ENCODE measurements around the gene DAZL. TPM values are rescaled to one million over a fixed set of nuclear protein-coding genes. Genes with fewer than 3 reads are reported as not detected.

DAZL gene
- total RNA-seq, 1 experiment from 2014 or later: 21.2 TPM

GRCh38 chr3:16589867-16590624 lies 15.2 kb downstream of the DAZL start:
- Histone ChIP-seq H3K4me2 (ENCODE audit: insufficient read depth, insufficient read length, low read length) (no peak overlapping the region), H4K20me1 (ENCODE audit: control insufficient read depth, insufficient read depth, insufficient read length) (no peaks in the 10 kb centered on the region), H2BK12ac (ENCODE audit: insufficient read length, low read depth, low read length) (no peak overlapping the region), H2BK20ac (ENCODE audit: low read depth, low read length, poor library complexity, severe bottlenecking) (no peak overlapping the region), H3K18ac (ENCODE audit: insufficient read length, low read depth, low read length) (no peak overlapping the region), H3K9me3 (ENCODE audit: control insufficient read depth, low read depth, low read length) (no peaks in the 10 kb centered on the region), H3K79me1 (ENCODE audit: insufficient read depth, low read depth, low read length, poor library complexity, severe bottlenecking) (no peaks in the 10 kb centered on the region), H2BK5ac (ENCODE audit: insufficient read length, low read length) (no peak overlapping the region), H4K5ac (ENCODE audit: insufficient read length, low read depth, low read length) (no peak overlapping the region), H2AFZ (ENCODE audit: low read length) (no peak overlapping the region), H3T11ph (ENCODE audit: low read length) (no peak overlapping the region), H4K91ac (ENCODE audit: insufficient read length, low read depth, low read length) (no peak overlapping the region), H3K9ac (ENCODE audit: extremely low read depth, insufficient read length, low read length) (no peak overlapping the region), H3K4ac (ENCODE audit: low read depth, low read length) (no peak overlapping the region), H2AK5ac (ENCODE audit: insufficient read length, low read length) (no peak overlapping the region), H3K23ac (ENCODE audit: insufficient read length, low read depth, low read length) (no peak overlapping the region), H3K27me3 (ENCODE audit: insufficient read depth, low read length) (no peaks in the 10 kb centered on the region), H3K23me2 (ENCODE audit: insufficient read length, low read depth, low read length, poor library complexity, severe bottlenecking) (no peaks in the 10 kb centered on the region), H3K4me1 (ENCODE audit: insufficient read depth, low read length) (no peaks in the 10 kb centered on the region; the same call in 1 of the 2 replicates), H3K56ac (ENCODE audit: insufficient read length, low read depth, low read length) (no peak overlapping the region), H2BK15ac (ENCODE audit: low read depth, low read length) (no peak overlapping the region), H3K79me2 (ENCODE audit: insufficient read depth, low read length) (no peaks in the 10 kb centered on the region), H4K8ac (replicated peaks; ENCODE audit: insufficient read length, low read depth, low read length) (no peak overlapping the region), H3K27ac (ENCODE audit: insufficient read length, low read depth, low read length) (no peak overlapping the region), H2BK120ac (ENCODE audit: low read depth, low read length, poor library complexity, severe bottlenecking) (no peak overlapping the region), H3K14ac (ENCODE audit: insufficient read depth, low read length) (no peak overlapping the region)
- no CpG with 5 or more reads among the region's 6 CpGs for WGBS (ENCODE audit: extremely low coverage, insufficient read length, low lambda C conversion rate)
- Mint-ChIP-seq H3K36me3 (ENCODE audit: insufficient read depth in 1 of 3, low read depth in 3 of 3) (peaks cover 0 to 24% (median 0%) of the 10 kb centered on the region in 3 experiments; a peak in 2 of 7 replicates), H3K9me3 (no peaks in the 10 kb centered on the region; a peak in 1 of 5 replicates), H3K4me1 (no peaks in the 10 kb centered on the region), H3K27ac (no peak overlapping the region), H3K27me3 (ENCODE audit: low read depth) (no peaks in the 10 kb centered on the region), H3K4me3 (no peak overlapping the region)
- no peak for TF ChIP-seq CTCF (conservative IDR thresholded peaks at IDR 0.05)
- DNase-seq: no peak

Measured in H9 (cell line).